ENCODE data around the gene ECM1. TPM values are rescaled to one million over a fixed set of nuclear protein-coding genes. Genes with fewer than 3 reads are reported as not detected.

Gene ECM1
- total RNA-seq, 1 experiment from 2014 or later: 1.4 TPM

DNA sequence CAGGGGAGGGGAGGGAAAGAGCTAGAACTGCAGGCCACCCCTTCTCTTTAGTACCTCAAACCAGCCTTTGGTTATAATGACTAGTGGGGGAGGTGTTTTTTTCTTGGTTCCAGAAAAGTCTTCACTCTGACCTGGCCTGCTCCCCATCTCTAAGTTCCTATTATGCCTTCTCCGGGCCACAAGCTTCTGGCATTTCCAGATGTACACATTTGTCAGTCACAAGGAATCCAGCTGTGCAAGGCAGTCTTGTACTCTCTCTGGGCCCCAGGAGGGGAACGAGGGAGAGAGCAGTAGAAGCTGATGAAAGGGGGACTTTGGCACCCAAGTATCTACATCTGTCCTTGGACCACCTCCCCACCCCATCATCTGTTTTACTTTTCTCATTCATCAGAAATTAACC is 4.9 kb downstream of the ECM1 start:
- H2BK5ac ChIP-seq (ENCODE audit: insufficient read length, low read length): no peak overlapping the region
- no peaks in the 10 kb centered on the region for H3K27me3 ChIP-seq (ENCODE audit: insufficient read depth, low read length)
- no peaks in the 10 kb centered on the region for H3K9me3 ChIP-seq (ENCODE audit: control insufficient read depth, low read depth, low read length)
- no peaks in the 10 kb centered on the region for H3K79me1 ChIP-seq (ENCODE audit: insufficient read depth, low read depth, low read length, poor library complexity, severe bottlenecking)
- TF ChIP-seq CTCF (conservative IDR thresholded peaks at IDR 0.05): no peak
- H3K56ac ChIP-seq (ENCODE audit: insufficient read length, low read depth, low read length): no peak overlapping the region
- H3K27ac ChIP-seq (ENCODE audit: insufficient read length, low read depth, low read length): no peak overlapping the region
- H3K4me1 Mint-ChIP-seq: peaks cover 10 to 16% of the 10 kb centered on the region in 2 experiments
- H3K4me2 ChIP-seq (ENCODE audit: insufficient read depth, insufficient read length, low read length): no peak overlapping the region
- no peaks in the 10 kb centered on the region for H3K79me2 ChIP-seq (ENCODE audit: insufficient read depth, low read length)
- no peak overlapping the region for H4K8ac ChIP-seq (replicated peaks; ENCODE audit: insufficient read length, low read depth, low read length)
- H3K27me3 Mint-ChIP-seq (ENCODE audit: low read depth): peaks cover 1% of the 10 kb centered on the region; the same call in 1 of the 2 replicates
- no peak overlapping the region for H3K4ac ChIP-seq (ENCODE audit: low read depth, low read length)
- peaks cover 12% of the 10 kb centered on the region for H3K23me2 ChIP-seq (ENCODE audit: insufficient read length, low read depth, low read length, poor library complexity, severe bottlenecking)
- no peak for DNase-seq
- H3K9ac ChIP-seq (ENCODE audit: extremely low read depth, insufficient read length, low read length): no peak overlapping the region
- no CpG with 5 or more reads among the region's 2 CpGs for WGBS (ENCODE audit: extremely low coverage, insufficient read length, low lambda C conversion rate)
- no peaks in the 10 kb centered on the region for H3K9me3 Mint-ChIP-seq
- no peak overlapping the region for H3T11ph ChIP-seq (ENCODE audit: low read length)
- no peak overlapping the region for H2BK15ac ChIP-seq (ENCODE audit: low read depth, low read length)
- no peak overlapping the region for H2BK120ac ChIP-seq (ENCODE audit: low read depth, low read length, poor library complexity, severe bottlenecking)
- H3K14ac ChIP-seq (ENCODE audit: insufficient read depth, low read length): no peak overlapping the region
- no peak overlapping the region for H2AK5ac ChIP-seq (ENCODE audit: insufficient read length, low read length)
- H2BK20ac ChIP-seq (ENCODE audit: low read depth, low read length, poor library complexity, severe bottlenecking): no peak overlapping the region
- no peak overlapping the region for H4K91ac ChIP-seq (ENCODE audit: insufficient read length, low read depth, low read length)
- H2BK12ac ChIP-seq (ENCODE audit: insufficient read length, low read depth, low read length): no peak overlapping the region
- no peak overlapping the region for H3K27ac Mint-ChIP-seq
- peaks cover 0 to 12% (median 0%) of the 10 kb centered on the region in 3 experiments; a peak in 4 of 7 replicates for H3K36me3 Mint-ChIP-seq (ENCODE audit: insufficient read depth in 1 of 3, low read depth in 3 of 3)
- H2AFZ ChIP-seq (ENCODE audit: low read length): no peak overlapping the region
- H4K20me1 ChIP-seq (ENCODE audit: control insufficient read depth, insufficient read depth, insufficient read length): peaks cover 2% of the 10 kb centered on the region
- H3K4me1 ChIP-seq (ENCODE audit: insufficient read depth, low read length): peaks cover 2% of the 10 kb centered on the region; the same call in 1 of the 2 replicates
- H3K4me3 Mint-ChIP-seq: no peak overlapping the region
- H3K23ac ChIP-seq (ENCODE audit: insufficient read length, low read depth, low read length): no peak overlapping the region
- no peak overlapping the region for H3K18ac ChIP-seq (ENCODE audit: insufficient read length, low read depth, low read length)
- no peak overlapping the region for H4K5ac ChIP-seq (ENCODE audit: insufficient read length, low read depth, low read length)

Measured in H9 (cell line).